Coronary artery (tissue), 2 donors: ENCODE data around the gene TTC36.
A peak's percentile ranks its signal among the peaks of the same experiment; 100 is the strongest.

Experiments used
- DNase-seq: peaks from one replicate; pipeline ENCODE4 v3.0.0-alpha.2; 2017; ENCODE audit warnings: low spot score
- H3K27ac ChIP-seq, 2 donors: fragments of 200-600 bp; sonication (generic); one replicate each; pipeline ENCODE4 v1.5.1; 2016 to 2019
- H3K4me3 ChIP-seq: fragments of 200-600 bp; sonication (generic); 2 replicates; pipeline ENCODE4 v1.5.1; 2016; ENCODE audit warnings: mild to moderate bottlenecking, moderate library complexity
- TF ChIP-seq, protein P1 (sequence below): fragments of 200-600 bp; sonication (generic); IDR thresholded peaks from one replicate; pipeline ENCODE4 v1.5.1; 2019; ENCODE audit warnings: antibody characterized with exemption

TTC36 gene

DNA sequence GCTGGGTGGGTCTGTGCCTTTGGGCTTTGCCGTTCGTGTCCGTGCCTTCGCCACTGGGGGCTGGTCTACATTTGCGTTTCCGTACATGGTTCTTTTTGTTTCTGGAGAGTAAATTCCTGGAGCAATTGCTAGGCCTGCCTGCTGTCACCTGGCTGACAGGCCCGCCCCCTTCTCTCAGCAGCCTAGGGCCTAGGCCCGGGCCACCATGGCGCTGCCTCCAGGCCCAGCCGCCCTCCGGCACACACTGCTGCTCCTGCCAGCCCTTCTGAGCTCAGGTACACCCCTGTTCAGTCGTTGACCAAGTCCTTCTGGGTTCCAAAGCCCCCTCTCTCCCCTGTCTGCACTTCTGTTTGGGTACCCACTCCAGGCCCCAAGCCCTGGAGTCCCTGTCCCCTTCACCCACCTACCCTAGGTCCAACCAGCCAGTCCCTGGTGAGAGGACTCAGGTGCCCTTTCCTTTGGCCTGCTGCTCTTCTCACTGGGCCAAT is 4.4 kb downstream of the TTC36 start:
- peak; percentile 66 for DNase-seq
- TF ChIP-seq, protein P1, sequence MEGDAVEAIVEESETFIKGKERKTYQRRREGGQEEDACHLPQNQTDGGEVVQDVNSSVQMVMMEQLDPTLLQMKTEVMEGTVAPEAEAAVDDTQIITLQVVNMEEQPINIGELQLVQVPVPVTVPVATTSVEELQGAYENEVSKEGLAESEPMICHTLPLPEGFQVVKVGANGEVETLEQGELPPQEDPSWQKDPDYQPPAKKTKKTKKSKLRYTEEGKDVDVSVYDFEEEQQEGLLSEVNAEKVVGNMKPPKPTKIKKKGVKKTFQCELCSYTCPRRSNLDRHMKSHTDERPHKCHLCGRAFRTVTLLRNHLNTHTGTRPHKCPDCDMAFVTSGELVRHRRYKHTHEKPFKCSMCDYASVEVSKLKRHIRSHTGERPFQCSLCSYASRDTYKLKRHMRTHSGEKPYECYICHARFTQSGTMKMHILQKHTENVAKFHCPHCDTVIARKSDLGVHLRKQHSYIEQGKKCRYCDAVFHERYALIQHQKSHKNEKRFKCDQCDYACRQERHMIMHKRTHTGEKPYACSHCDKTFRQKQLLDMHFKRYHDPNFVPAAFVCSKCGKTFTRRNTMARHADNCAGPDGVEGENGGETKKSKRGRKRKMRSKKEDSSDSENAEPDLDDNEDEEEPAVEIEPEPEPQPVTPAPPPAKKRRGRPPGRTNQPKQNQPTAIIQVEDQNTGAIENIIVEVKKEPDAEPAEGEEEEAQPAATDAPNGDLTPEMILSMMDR: no peak
- H3K4me3 ChIP-seq: peak overlapping the region; percentile 87
- H3K27ac ChIP-seq: peak overlapping the region in 1 of 2 donors; percentile 85

DNA sequence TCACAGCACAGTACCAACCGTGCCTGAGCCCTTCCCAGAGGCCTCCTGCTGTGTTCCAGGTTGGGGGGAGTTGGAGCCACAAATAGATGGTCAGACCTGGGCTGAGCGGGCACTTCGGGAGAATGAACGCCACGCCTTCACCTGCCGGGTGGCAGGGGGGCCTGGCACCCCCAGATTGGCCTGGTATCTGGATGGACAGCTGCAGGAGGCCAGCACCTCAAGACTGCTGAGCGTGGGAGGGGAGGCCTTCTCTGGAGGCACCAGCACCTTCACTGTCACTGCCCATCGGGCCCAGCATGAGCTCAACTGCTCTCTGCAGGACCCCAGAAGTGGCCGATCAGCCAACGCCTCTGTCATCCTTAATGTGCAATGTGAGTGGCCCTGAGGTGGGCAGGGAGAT is 4.8 kb downstream of the TTC36 start:
- Histone ChIP-seq H3K27ac (peak overlapping the region in 1 of 2 donors; percentile 85), H3K4me3 (no peak overlapping the region)
- TF ChIP-seq, protein P1: no peak
- peak; percentile 70 for DNase-seq

DNA sequence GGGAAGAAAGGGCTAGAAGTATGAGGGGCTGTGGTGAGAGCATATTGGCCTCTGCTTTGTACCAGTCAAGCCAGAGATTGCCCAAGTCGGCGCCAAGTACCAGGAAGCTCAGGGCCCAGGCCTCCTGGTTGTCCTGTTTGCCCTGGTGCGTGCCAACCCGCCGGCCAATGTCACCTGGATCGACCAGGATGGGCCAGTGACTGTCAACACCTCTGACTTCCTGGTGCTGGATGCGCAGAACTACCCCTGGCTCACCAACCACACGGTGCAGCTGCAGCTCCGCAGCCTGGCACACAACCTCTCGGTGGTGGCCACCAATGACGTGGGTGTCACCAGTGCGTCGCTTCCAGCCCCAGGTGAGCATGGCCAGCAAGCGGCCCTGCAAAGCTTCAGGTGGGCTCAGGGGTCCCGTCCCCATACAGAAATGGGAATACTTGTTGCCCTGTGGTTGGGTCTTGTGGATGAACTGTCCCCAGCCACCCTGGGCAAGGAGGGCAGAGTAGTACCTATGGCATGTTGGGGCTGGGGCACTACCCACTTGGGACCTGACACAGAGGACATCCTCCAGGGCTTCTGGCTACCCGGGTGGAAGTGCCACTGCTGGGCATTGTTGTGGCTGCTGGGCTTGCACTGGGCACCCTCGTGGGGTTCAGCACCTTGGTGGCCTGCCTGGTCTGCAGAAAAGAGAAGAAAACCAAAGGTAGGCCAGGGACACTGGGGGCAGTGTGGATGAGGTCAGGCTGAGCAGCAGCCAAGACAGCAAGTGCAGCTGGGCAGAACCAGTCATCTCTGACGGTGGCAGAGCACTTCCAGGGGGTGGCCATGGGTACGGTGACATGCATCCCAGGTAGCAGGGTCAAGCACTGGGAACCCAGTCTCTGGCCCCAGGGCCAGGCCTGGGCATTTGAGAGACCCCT is 5.8 kb downstream of the TTC36 start:
- no peak for DNase-seq
- H3K27ac ChIP-seq: no peak overlapping the region

DNA sequence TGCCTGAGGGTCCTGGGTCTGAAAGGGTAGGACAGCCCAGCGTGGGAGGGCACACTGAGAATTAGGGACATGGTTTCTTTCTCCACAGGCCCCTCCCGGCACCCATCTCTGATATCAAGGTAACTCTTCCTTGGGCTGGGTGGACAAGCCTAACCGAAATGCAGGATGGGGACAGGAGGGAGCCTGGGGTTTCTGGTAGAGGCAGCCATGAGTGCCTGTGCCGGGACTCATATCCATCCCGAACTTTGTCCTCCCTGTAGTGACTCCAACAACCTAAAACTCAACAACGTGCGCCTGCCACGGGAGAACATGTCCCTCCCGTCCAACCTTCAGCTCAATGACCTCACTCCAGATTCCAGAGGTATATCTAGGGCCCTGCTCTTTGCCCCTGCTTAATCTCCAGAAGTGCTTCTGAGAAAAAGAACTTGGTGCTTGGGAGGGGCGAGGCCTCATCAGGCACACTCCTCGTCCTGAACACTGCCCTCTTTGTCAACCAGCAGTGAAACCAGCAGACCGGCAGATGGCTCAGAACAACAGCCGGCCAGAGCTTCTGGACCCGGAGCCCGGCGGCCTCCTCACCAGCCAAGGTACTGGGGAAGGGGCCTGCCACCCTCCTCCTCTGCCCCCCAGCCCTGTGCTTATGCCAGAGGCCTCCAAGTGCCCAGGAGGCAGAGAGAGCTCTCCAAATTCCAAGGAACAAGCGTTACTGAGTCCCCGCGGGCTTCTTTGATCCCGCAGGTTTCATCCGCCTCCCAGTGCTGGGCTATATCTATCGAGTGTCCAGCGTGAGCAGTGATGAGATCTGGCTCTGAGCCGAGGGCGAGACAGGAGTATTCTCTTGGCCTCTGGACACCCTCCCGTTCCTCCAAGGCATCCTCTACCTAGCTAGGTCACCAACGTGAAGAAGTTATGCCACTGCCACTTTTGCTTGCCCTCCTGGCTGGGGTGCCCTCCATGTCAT is 6.8 kb downstream of the TTC36 start:
- DNase-seq: peak; percentile 62
- no peak overlapping the region for H3K4me3 ChIP-seq
- TF ChIP-seq, protein P1: no peak
- H3K27ac ChIP-seq: no peak overlapping the region

More for the DNA sequence above, 5.8 kb downstream of the TTC36 start:
- H3K4me3 ChIP-seq: no peak overlapping the region
- TF ChIP-seq, protein P1: no peak

DNA sequence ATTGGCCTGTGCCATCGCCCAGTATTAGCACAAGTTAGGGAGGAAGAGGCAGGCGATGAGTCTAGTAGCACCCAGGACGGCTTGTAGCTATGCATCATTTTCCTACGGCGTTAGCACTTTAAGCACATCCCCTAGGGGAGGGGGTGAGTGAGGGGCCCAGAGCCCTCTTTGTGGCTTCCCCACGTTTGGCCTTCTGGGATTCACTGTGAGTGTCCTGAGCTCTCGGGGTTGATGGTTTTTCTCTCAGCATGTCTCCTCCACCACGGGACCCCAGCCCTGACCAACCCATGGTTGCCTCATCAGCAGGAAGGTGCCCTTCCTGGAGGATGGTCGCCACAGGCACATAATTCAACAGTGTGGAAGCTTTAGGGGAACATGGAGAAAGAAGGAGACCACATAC is 8.0 kb downstream of the TTC36 start:
- TF ChIP-seq, protein P1: no peak
- peak; percentile 43 for DNase-seq
- H3K4me3 ChIP-seq: no peak overlapping the region
- no peak overlapping the region for H3K27ac ChIP-seq

DNA sequence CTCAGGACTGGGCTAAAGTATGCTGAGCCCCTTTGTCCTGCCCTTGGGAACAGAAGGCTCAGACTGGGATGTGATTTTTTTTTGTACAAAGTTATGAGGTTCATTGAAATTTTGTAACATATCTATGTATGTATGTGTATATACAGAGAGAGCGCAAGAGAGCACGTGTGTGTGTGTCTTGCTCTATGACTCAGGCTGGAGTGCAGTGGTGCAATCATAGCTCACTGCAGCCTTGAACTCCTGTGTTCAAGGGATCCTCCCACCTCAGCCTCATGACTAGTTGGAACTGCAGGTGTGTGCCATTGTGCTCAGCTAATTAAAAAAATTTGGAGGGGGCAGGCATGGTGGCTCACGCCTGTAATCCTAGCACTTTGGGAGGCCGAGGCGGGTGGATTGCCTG is 9.5 kb downstream of the TTC36 start:
- DNase-seq: peak; percentile 31
- H3K4me3 ChIP-seq: no peak overlapping the region
- no peak overlapping the region for H3K27ac ChIP-seq
- TF ChIP-seq, protein P1: no peak
